ENCODE results near the gene DDX6. TPM values are rescaled to one million over a fixed set of nuclear protein-coding genes. Genes with fewer than 3 reads are reported as not detected.

DDX6 gene
- total and polyA plus RNA-seq, 2 experiments from 2014 or later = 68.3 to 205 TPM

GRCh38 chr11:118806400-118806799 is 15.4 kb upstream of the DDX6 start (continued):
- TF ChIP-seq EZH2phosphoT487 (IDR thresholded peaks at IDR 0.05; ENCODE audit: unreplicated experiment) = no peak
- TF ChIP-seq EZH2 (IDR thresholded peaks at IDR 0.05; ENCODE audit: low read depth, unreplicated experiment) = no peak
- TF ChIP-seq NANOG (IDR thresholded peaks at IDR 0.05; ENCODE audit: borderline replicate concordance) = no peak
- no peak for TF ChIP-seq CREB1 (CRISPR knock-in tag; IDR thresholded peaks at IDR 0.05; ENCODE audit: low read depth)
- no peak for TF ChIP-seq ZNF331 (CRISPR knock-in tag; IDR thresholded peaks at IDR 0.05; ENCODE audit: low read depth)
- TF ChIP-seq CTCF (conservative IDR thresholded peaks at IDR 0.05; ENCODE audit: low read depth in 2 of 2) = no peak
- no peak for TF ChIP-seq ETS1 (IDR thresholded peaks at IDR 0.05)
- no peak for TF ChIP-seq ZNF114 (CRISPR knock-in tag; IDR thresholded peaks at IDR 0.05)
- TF ChIP-seq STAT1 (IDR thresholded peaks at IDR 0.05; ENCODE audit: unreplicated experiment) = no peak

GRCh38 chr11:118804094-118804493 is 13.1 kb upstream of the DDX6 start:
- Histone ChIP-seq H3K27ac (ENCODE audit: low read depth) (no peak overlapping the region), H2AFZ (no peak overlapping the region), H4K20me1 (replicated peaks; ENCODE audit: insufficient read depth) (no peaks in the 10 kb centered on the region), H3K4me2 (no peak overlapping the region), H3K9me2 (ENCODE audit: insufficient read depth) (0 out of 2 replicates have a peak, but pooled peaks cover 2% of the 10 kb centered on the region), H3K4me1 (ENCODE audit: insufficient read depth) (no peaks in the 10 kb centered on the region), H3F3A (replicated peaks; ENCODE audit: low read depth) (no peaks in the 10 kb centered on the region), H3K27me3 (ENCODE audit: insufficient read depth) (no peaks in the 10 kb centered on the region), H3K79me2 (replicated peaks; ENCODE audit: insufficient read depth) (no peaks in the 10 kb centered on the region), H3K36me3 (ENCODE audit: insufficient read depth) (no peaks in the 10 kb centered on the region), H3K4me3 (no peak overlapping the region)
- DNase-seq (ENCODE audit: low spot score) = no peak
- Mint-ChIP-seq H3K4me1 (no peaks in the 10 kb centered on the region), H3K36me3 (ENCODE audit: low read depth) (no peaks in the 10 kb centered on the region), H3K27ac (no peak overlapping the region), H3K4me3 (no peak overlapping the region), H3K9me3 (peaks cover 8% of the 10 kb centered on the region; the same call in 2 of the 3 replicates), H3K27me3 (ENCODE audit: insufficient read depth, low read depth, poor library complexity) (peaks cover 2% of the 10 kb centered on the region)
- ATAC-seq = no peak
- TF ChIP-seq CTCF (conservative IDR thresholded peaks at IDR 0.05; ENCODE audit: low read depth in 2 of 2) (no peak), EZH2phosphoT487 (IDR thresholded peaks at IDR 0.05; ENCODE audit: unreplicated experiment) (no peak), ZNF462 (CRISPR knock-in tag; IDR thresholded peaks at IDR 0.05) (no peak), EZH2 (IDR thresholded peaks at IDR 0.05; ENCODE audit: low read depth, unreplicated experiment) (no peak), CREB1 (CRISPR knock-in tag; IDR thresholded peaks at IDR 0.05; ENCODE audit: low read depth) (no peak), STAT1 (IDR thresholded peaks at IDR 0.05; ENCODE audit: unreplicated experiment) (no peak), POLR2AphosphoS5 (IDR thresholded peaks at IDR 0.05; ENCODE audit: low read depth) (no peak), JUNB (IDR thresholded peaks at IDR 0.05; ENCODE audit: unreplicated experiment) (no peak), NANOG (IDR thresholded peaks at IDR 0.05; ENCODE audit: borderline replicate concordance) (no peak), ETS1 (IDR thresholded peaks at IDR 0.05) (no peak)
